Testis (tissue), 2 donors: ENCODE data around the gene FGFR3.

Source experiments
- POLR2A ChIP-seq: fragments of 450-650 bp; IDR thresholded peaks from one replicate; pipeline ENCODE4 v1.6.1; 2017; ENCODE audit warnings: antibody characterized with exemption, mild to moderate bottlenecking, moderate library complexity
- TF ChIP-seq, protein P1 (sequence below), 3 experiments: fragments of 450-650 bp in 2 of 3; fragments of 200-600 bp in 1 of 3; sonication (generic) in 1 of 3; IDR thresholded peaks; one replicate each; pipeline ENCODE4 v1.5.1; 2016 to 2019; ENCODE audit warnings: antibody characterized with exemption in 3 of 3, mild to moderate bottlenecking in 2 of 3, moderate library complexity in 1 of 3

DNA sequence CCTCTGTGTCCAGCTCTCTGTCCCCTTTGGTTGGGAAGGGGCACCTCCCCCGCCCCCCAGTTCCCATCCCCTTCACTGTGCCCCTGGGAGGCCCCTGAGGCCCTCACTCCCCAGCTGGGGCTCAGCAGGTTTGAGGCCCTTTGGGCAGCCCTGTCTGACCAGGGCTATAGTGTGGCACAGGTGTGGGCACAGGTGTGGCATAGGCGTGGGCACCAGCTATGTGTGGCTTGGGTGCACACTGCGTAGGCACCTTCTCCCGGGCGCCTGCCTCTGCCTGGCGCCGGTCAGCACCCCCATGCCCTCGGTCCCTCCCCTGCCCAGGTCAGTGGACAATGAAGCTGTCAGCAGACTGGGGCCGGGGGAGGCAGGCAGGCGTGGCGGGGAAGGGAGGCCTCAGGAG lies 7.5 kb upstream of the FGFR3 start:
- TF ChIP-seq, protein P1, sequence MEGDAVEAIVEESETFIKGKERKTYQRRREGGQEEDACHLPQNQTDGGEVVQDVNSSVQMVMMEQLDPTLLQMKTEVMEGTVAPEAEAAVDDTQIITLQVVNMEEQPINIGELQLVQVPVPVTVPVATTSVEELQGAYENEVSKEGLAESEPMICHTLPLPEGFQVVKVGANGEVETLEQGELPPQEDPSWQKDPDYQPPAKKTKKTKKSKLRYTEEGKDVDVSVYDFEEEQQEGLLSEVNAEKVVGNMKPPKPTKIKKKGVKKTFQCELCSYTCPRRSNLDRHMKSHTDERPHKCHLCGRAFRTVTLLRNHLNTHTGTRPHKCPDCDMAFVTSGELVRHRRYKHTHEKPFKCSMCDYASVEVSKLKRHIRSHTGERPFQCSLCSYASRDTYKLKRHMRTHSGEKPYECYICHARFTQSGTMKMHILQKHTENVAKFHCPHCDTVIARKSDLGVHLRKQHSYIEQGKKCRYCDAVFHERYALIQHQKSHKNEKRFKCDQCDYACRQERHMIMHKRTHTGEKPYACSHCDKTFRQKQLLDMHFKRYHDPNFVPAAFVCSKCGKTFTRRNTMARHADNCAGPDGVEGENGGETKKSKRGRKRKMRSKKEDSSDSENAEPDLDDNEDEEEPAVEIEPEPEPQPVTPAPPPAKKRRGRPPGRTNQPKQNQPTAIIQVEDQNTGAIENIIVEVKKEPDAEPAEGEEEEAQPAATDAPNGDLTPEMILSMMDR (IDR thresholded peaks at IDR 0.05): no peak
- TF ChIP-seq POLR2A: no peak
